DND-41 (cell line): Measurements from ENCODE around the gene SYNE2.

ENCODE experiments used
- EZH2 ChIP-seq: IDR thresholded peaks from 3 replicates; pipeline ENCODE4 v1.6.1; 2012; ENCODE audit warnings: borderline replicate concordance, low read depth, mild to moderate bottlenecking, moderate library complexity, low read length, inconsistent platforms; ENCODE audit not compliant: severe bottlenecking
- TF ChIP-seq, protein P1 (sequence below): IDR thresholded peaks from 2 replicates; pipeline ENCODE4 v1.5.1; 2012; ENCODE audit warnings: borderline replicate concordance, low read length, moderate library complexity, mild to moderate bottlenecking; ENCODE audit not compliant: poor library complexity, severe bottlenecking; ENCODE audit errors: extremely low read depth

GRCh38 chr14:64215978-64216377 lies 363.2 kb downstream of the SYNE2 start:
- TF ChIP-seq EZH2 = no peak
- TF ChIP-seq, protein P1, sequence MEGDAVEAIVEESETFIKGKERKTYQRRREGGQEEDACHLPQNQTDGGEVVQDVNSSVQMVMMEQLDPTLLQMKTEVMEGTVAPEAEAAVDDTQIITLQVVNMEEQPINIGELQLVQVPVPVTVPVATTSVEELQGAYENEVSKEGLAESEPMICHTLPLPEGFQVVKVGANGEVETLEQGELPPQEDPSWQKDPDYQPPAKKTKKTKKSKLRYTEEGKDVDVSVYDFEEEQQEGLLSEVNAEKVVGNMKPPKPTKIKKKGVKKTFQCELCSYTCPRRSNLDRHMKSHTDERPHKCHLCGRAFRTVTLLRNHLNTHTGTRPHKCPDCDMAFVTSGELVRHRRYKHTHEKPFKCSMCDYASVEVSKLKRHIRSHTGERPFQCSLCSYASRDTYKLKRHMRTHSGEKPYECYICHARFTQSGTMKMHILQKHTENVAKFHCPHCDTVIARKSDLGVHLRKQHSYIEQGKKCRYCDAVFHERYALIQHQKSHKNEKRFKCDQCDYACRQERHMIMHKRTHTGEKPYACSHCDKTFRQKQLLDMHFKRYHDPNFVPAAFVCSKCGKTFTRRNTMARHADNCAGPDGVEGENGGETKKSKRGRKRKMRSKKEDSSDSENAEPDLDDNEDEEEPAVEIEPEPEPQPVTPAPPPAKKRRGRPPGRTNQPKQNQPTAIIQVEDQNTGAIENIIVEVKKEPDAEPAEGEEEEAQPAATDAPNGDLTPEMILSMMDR = no peak
